IgD-negative memory B cell (primary cell): Measurements from ENCODE around the gene EFHC2. TPM values are rescaled to one million over a fixed set of nuclear protein-coding genes. Genes with fewer than 3 reads are reported as not detected.

Source experiments
- H3K27ac Mint-ChIP-seq, 3 donors: one replicate each; pipeline ENCODE4 v1.8.0; 2020 to 2022; ENCODE audit warnings: mild to moderate bottlenecking in 3 of 3, mixed read lengths in 3 of 3, moderate library complexity in 1 of 3
- H3K27me3 Mint-ChIP-seq: one replicate; pipeline ENCODE4 v1.8.0; 2021; ENCODE audit warnings: mixed read lengths
- H3K36me3 Mint-ChIP-seq: one replicate; pipeline ENCODE4 v1.8.0; 2020; ENCODE audit warnings: mild to moderate bottlenecking, mixed read lengths
- H3K4me1 Mint-ChIP-seq, 3 donors: one replicate each; pipeline ENCODE4 v1.8.0; 2020 to 2022; ENCODE audit warnings: mixed read lengths in 3 of 3, mild to moderate bottlenecking in 1 of 3
- H3K4me3 Mint-ChIP-seq, 4 donors: one replicate each; pipeline ENCODE4 v1.8.0; 2020 to 2022; ENCODE audit warnings: mild to moderate bottlenecking in 4 of 4, mixed read lengths in 4 of 4, moderate library complexity in 3 of 4
- H3K9me3 Mint-ChIP-seq, 3 donors: one replicate each; pipeline ENCODE4 v1.8.0; 2020 to 2021; ENCODE audit warnings: mixed read lengths in 3 of 3, mild to moderate bottlenecking in 1 of 3
- polyA plus RNA-seq: library from polyadenylated mRNA; unstranded; fragments of 300-500 nt; fragmentation: Illumina TruSeq; gene quantifications from one replicate; pipeline ENCODE4 v1.2.3, GENCODE V29; 2021

The EFHC2 gene
- polyA plus RNA-seq, 1 donor from 2014 or later, result not detected

- no peak overlapping the region for H3K4me3 Mint-ChIP-seq
- H3K27ac Mint-ChIP-seq, result no peak overlapping the region
- H3K36me3 Mint-ChIP-seq, result no peaks in the 10 kb centered on the region
- peaks cover 2 to 7% (median 5%) of the 10 kb centered on the region in 3 donors for H3K9me3 Mint-ChIP-seq
- H3K27me3 Mint-ChIP-seq, result peaks cover 5% of the 10 kb centered on the region
- H3K4me1 Mint-ChIP-seq, result no peaks in the 10 kb centered on the region
Observed at GRCh38 chrX:44174061-44174460, 169.4 kb downstream of the EFHC2 start.

- H3K9me3 Mint-ChIP-seq, result peaks cover 2 to 7% (median 5%) of the 10 kb centered on the region in 3 donors
- H3K27me3 Mint-ChIP-seq, result peaks cover 6% of the 10 kb centered on the region
- no peaks in the 10 kb centered on the region for H3K4me1 Mint-ChIP-seq
- H3K4me3 Mint-ChIP-seq, result no peak overlapping the region
- no peaks in the 10 kb centered on the region for H3K36me3 Mint-ChIP-seq
- peak overlapping the region in 2 of 3 donors; percentile 26 to 48 for H3K27ac Mint-ChIP-seq
Observed at GRCh38 chrX:44173219-44173618, 170.3 kb downstream of the EFHC2 start.

GRCh38 chrX:44167116-44167515 lies 176.4 kb downstream of the EFHC2 start:
- no peak overlapping the region for H3K4me3 Mint-ChIP-seq
- H3K4me1 Mint-ChIP-seq, result no peaks in the 10 kb centered on the region
- H3K27ac Mint-ChIP-seq, result no peak overlapping the region
- H3K27me3 Mint-ChIP-seq, result peaks cover 2% of the 10 kb centered on the region
- H3K36me3 Mint-ChIP-seq, result no peaks in the 10 kb centered on the region
- H3K9me3 Mint-ChIP-seq, result no peaks in the 10 kb centered on the region

GRCh38 chrX:44162964-44163475 lies 180.5 kb downstream of the EFHC2 start:
- Mint-ChIP-seq H3K9me3 (no peaks in the 10 kb centered on the region), H3K27ac (no peak overlapping the region), H3K36me3 (no peaks in the 10 kb centered on the region), H3K4me3 (no peak overlapping the region), H3K27me3 (no peaks in the 10 kb centered on the region), H3K4me1 (no peaks in the 10 kb centered on the region)

- Mint-ChIP-seq H3K4me3 (no peak overlapping the region), H3K27ac (no peak overlapping the region), H3K4me1 (no peaks in the 10 kb centered on the region), H3K36me3 (no peaks in the 10 kb centered on the region), H3K9me3 (no peaks in the 10 kb centered on the region), H3K27me3 (no peaks in the 10 kb centered on the region)
Observed at GRCh38 chrX:44157858-44158257, 185.6 kb downstream of the EFHC2 start.

GRCh38 chrX:44157283-44157682 lies 186.2 kb downstream of the EFHC2 start:
- no peaks in the 10 kb centered on the region for H3K9me3 Mint-ChIP-seq
- no peak overlapping the region for H3K27ac Mint-ChIP-seq
- H3K4me3 Mint-ChIP-seq, result no peak overlapping the region
- no peaks in the 10 kb centered on the region for H3K4me1 Mint-ChIP-seq
- H3K36me3 Mint-ChIP-seq, result no peaks in the 10 kb centered on the region
- H3K27me3 Mint-ChIP-seq, result no peaks in the 10 kb centered on the region

GRCh38 chrX:44156726-44157125 lies 186.7 kb downstream of the EFHC2 start:
- Mint-ChIP-seq H3K4me3 (no peak overlapping the region), H3K4me1 (no peaks in the 10 kb centered on the region), H3K27me3 (no peaks in the 10 kb centered on the region), H3K27ac (no peak overlapping the region), H3K36me3 (no peaks in the 10 kb centered on the region), H3K9me3 (no peaks in the 10 kb centered on the region)

GRCh38 chrX:44155126-44155525 lies 188.3 kb downstream of the EFHC2 start:
- Mint-ChIP-seq H3K36me3 (no peaks in the 10 kb centered on the region), H3K9me3 (peaks cover 0 to 2% (median 0%) of the 10 kb centered on the region in 3 donors), H3K4me1 (no peaks in the 10 kb centered on the region), H3K27me3 (no peaks in the 10 kb centered on the region), H3K4me3 (no peak overlapping the region), H3K27ac (no peak overlapping the region)

GRCh38 chrX:44152852-44153251 lies 190.6 kb downstream of the EFHC2 start:
- H3K4me1 Mint-ChIP-seq, result no peaks in the 10 kb centered on the region
- no peaks in the 10 kb centered on the region for H3K36me3 Mint-ChIP-seq
- peak overlapping the region in 1 of 4 donors; percentile 7 for H3K4me3 Mint-ChIP-seq
- H3K27me3 Mint-ChIP-seq, result peaks cover under 1% of the 10 kb centered on the region
- H3K27ac Mint-ChIP-seq, result peak overlapping the region in 1 of 3 donors; percentile 23
- H3K9me3 Mint-ChIP-seq, result peaks cover 0 to 2% (median 0%) of the 10 kb centered on the region in 3 donors

GRCh38 chrX:44147130-44147529 lies 196.3 kb downstream of the EFHC2 start:
- Mint-ChIP-seq H3K36me3 (no peaks in the 10 kb centered on the region), H3K27me3 (peaks cover 9% of the 10 kb centered on the region), H3K4me1 (no peaks in the 10 kb centered on the region), H3K4me3 (no peak overlapping the region), H3K9me3 (peaks cover 0 to 2% (median 0%) of the 10 kb centered on the region in 3 donors), H3K27ac (no peak overlapping the region)

- Mint-ChIP-seq H3K9me3 (peaks cover 0 to 1% (median 0%) of the 10 kb centered on the region in 3 donors), H3K4me1 (no peaks in the 10 kb centered on the region), H3K27ac (no peak overlapping the region), H3K4me3 (no peak overlapping the region), H3K36me3 (no peaks in the 10 kb centered on the region), H3K27me3 (peaks cover 9% of the 10 kb centered on the region)
Observed at GRCh38 chrX:44144177-44144945, 199.1 kb downstream of the EFHC2 start.

- no peak overlapping the region for H3K27ac Mint-ChIP-seq
- H3K4me3 Mint-ChIP-seq, result no peak overlapping the region
- peaks cover 9% of the 10 kb centered on the region for H3K27me3 Mint-ChIP-seq
- no peaks in the 10 kb centered on the region for H3K4me1 Mint-ChIP-seq
- H3K36me3 Mint-ChIP-seq, result no peaks in the 10 kb centered on the region
- peaks cover 0 to 11% (median 3%) of the 10 kb centered on the region in 3 donors for H3K9me3 Mint-ChIP-seq
Observed at GRCh38 chrX:44143061-44143602, 200.3 kb downstream of the EFHC2 start.

- Mint-ChIP-seq H3K36me3 (no peaks in the 10 kb centered on the region), H3K4me1 (no peaks in the 10 kb centered on the region), H3K27me3 (peaks cover 18% of the 10 kb centered on the region), H3K9me3 (no peaks in the 10 kb centered on the region), H3K27ac (no peak overlapping the region), H3K4me3 (no peak overlapping the region)
Observed at GRCh38 chrX:44130189-44130588, 213.3 kb downstream of the EFHC2 start.

- no peaks in the 10 kb centered on the region for H3K9me3 Mint-ChIP-seq
- H3K4me3 Mint-ChIP-seq, result no peak overlapping the region
- H3K27me3 Mint-ChIP-seq, result no peaks in the 10 kb centered on the region
- H3K27ac Mint-ChIP-seq, result no peak overlapping the region
- H3K36me3 Mint-ChIP-seq, result no peaks in the 10 kb centered on the region
- H3K4me1 Mint-ChIP-seq, result no peaks in the 10 kb centered on the region
Observed at GRCh38 chrX:44113337-44113736, 230.1 kb downstream of the EFHC2 start.

- Mint-ChIP-seq H3K4me3 (no peak overlapping the region), H3K9me3 (peaks cover 2 to 16% (median 13%) of the 10 kb centered on the region in 3 donors), H3K27ac (no peak overlapping the region), H3K27me3 (peaks cover 1% of the 10 kb centered on the region), H3K4me1 (no peaks in the 10 kb centered on the region), H3K36me3 (no peaks in the 10 kb centered on the region)
Observed at GRCh38 chrX:44106864-44107263, 236.6 kb downstream of the EFHC2 start.
